Neural cell (in vitro differentiated cells): Measurements from ENCODE around the gene ARRDC2. TPM values are rescaled to one million over a fixed set of nuclear protein-coding genes. Genes with fewer than 3 reads are reported as not detected.

ENCODE experiments used
- H2AFZ ChIP-seq: fragments of 200-600, 300-800 bp; sonication (generic), shearing (Covaris generic); 2 replicates; pipeline ENCODE4 v1.6.0; 2014; ENCODE audit warnings: low read depth, mild to moderate bottlenecking, antibody characterized with exemption, low read length, moderate library complexity
- H3F3A ChIP-seq: fragments of 200-600 bp; shearing (Covaris generic); 2 replicates; pipeline ENCODE4 v1.6.1; 2016; ENCODE audit warnings: mild to moderate bottlenecking, moderate library complexity, mixed read lengths, antibody characterized with exemption, low read length; ENCODE audit not compliant: insufficient read depth, poor library complexity, severe bottlenecking
- H3K27ac ChIP-seq: fragments of 200-600, 300-800 bp; sonication (generic), shearing (Covaris generic); 2 replicates; pipeline ENCODE4 v1.5.1; 2014; ENCODE audit warnings: mild to moderate bottlenecking, low read length, moderate library complexity
- H3K27me3 ChIP-seq: fragments of 300-800, 200-600 bp; sonication (generic), shearing (Covaris generic); 2 replicates; pipeline ENCODE4 v1.6.0; 2014; ENCODE audit warnings: mild to moderate bottlenecking, low read depth, low read length, moderate library complexity; ENCODE audit not compliant: insufficient read depth
- H3K36me3 ChIP-seq: fragments of 300-800, 200-600 bp; sonication (generic), shearing (Covaris generic); 2 replicates; pipeline ENCODE4 v1.5.1; 2014; ENCODE audit warnings: mild to moderate bottlenecking, antibody characterized with exemption, low read length, moderate library complexity; ENCODE audit not compliant: insufficient read depth
- H3K4me2 ChIP-seq: fragments of 300-800, 200-600 bp; sonication (generic), shearing (Covaris generic); 2 replicates; pipeline ENCODE4 v1.6.0; 2014; ENCODE audit warnings: mild to moderate bottlenecking, low read length
- H3K4me3 ChIP-seq: fragments of 300-800, 200-600 bp; sonication (generic), shearing (Covaris generic); 2 replicates; pipeline ENCODE4 v1.5.1; 2014; ENCODE audit warnings: mild to moderate bottlenecking, low read length, moderate library complexity
- H3K79me2 ChIP-seq: fragments of 200-600 bp; shearing (Covaris generic); replicated peaks from 2 replicates; pipeline ENCODE4 v1.6.0; 2014; ENCODE audit warnings: mild to moderate bottlenecking, low read length, moderate library complexity; ENCODE audit not compliant: insufficient read depth
- H3K9ac ChIP-seq: fragments of 300-800, 200-600 bp; sonication (generic), shearing (Covaris generic); 2 replicates; pipeline ENCODE4 v1.6.1; 2016; ENCODE audit warnings: mild to moderate bottlenecking, low read length, mixed read lengths
- H3K9me2 ChIP-seq: fragments of 200-600 bp; shearing (Covaris generic); 2 replicates; pipeline ENCODE4 v1.6.1; 2016; ENCODE audit warnings: mild to moderate bottlenecking, low read length, mixed read lengths; ENCODE audit not compliant: insufficient read depth
- H3K9me3 ChIP-seq: fragments of 200-600, 300-800 bp; sonication (generic), shearing (Covaris generic); 2 replicates; pipeline ENCODE4 v1.6.1; 2016; ENCODE audit warnings: mild to moderate bottlenecking, mixed run types, low read length, moderate library complexity, mixed read lengths
- H4K20me1 ChIP-seq: fragments of 200-600 bp; shearing (Covaris generic); 2 replicates; pipeline ENCODE4 v1.6.1; 2016; ENCODE audit warnings: mild to moderate bottlenecking, mixed run types; ENCODE audit not compliant: insufficient read depth
- CTCF ChIP-seq: fragments of 450-650 bp; IDR thresholded peaks from 2 replicates; pipeline ENCODE4 v1.5.1; 2014; ENCODE audit warnings: antibody characterized with exemption, mild to moderate bottlenecking, moderate library complexity; ENCODE audit not compliant: poor library complexity, severe bottlenecking
- EP300 ChIP-seq: fragments of 450-650 bp; conservative IDR thresholded peaks from 2 replicates; pipeline ENCODE4 v1.6.1; 2014; ENCODE audit warnings: antibody characterized with exemption, mild to moderate bottlenecking, moderate library complexity; ENCODE audit not compliant: poor library complexity, severe bottlenecking
- EZH2 ChIP-seq: fragments of 200-600, 300-800 bp; shearing (Covaris generic), sonication (generic); IDR thresholded peaks from 2 replicates; pipeline ENCODE4 v1.6.1; 2014; ENCODE audit warnings: antibody characterized with exemption, low read length, borderline replicate concordance, mild to moderate bottlenecking; ENCODE audit not compliant: insufficient read depth, poor library complexity, severe bottlenecking
- MXI1 ChIP-seq: fragments of 450-650 bp; conservative IDR thresholded peaks from 2 replicates; pipeline ENCODE4 v1.6.1; 2014; ENCODE audit warnings: antibody characterized with exemption, mild to moderate bottlenecking; ENCODE audit not compliant: poor library complexity, severe bottlenecking
- POLR2AphosphoS5 ChIP-seq: IDR thresholded peaks from 2 replicates; pipeline ENCODE4 v1.6.1; 2012
- RAD21 ChIP-seq: fragments of 450-650 bp; conservative IDR thresholded peaks from 2 replicates; pipeline ENCODE4 v1.6.1; 2014; ENCODE audit warnings: antibody characterized with exemption, mild to moderate bottlenecking, moderate library complexity
- REST ChIP-seq: IDR thresholded peaks from 2 replicates; pipeline ENCODE4 v1.6.1; 2012; ENCODE audit warnings: borderline replicate concordance
- SMC3 ChIP-seq: fragments of 450-650 bp; conservative IDR thresholded peaks from 2 replicates; pipeline ENCODE4 v1.6.1; 2014; ENCODE audit warnings: antibody characterized with exemption, mild to moderate bottlenecking, moderate library complexity; ENCODE audit not compliant: poor library complexity
- TAF1 ChIP-seq: IDR thresholded peaks from 2 replicates; pipeline ENCODE4 v1.6.1; 2012; ENCODE audit warnings: low read depth
- polyA plus RNA-seq: library from polyadenylated mRNA; depleted of rRNA; stranded (reverse); fragments of >200 nt; gene quantifications from 2 replicates; pipeline ENCODE4 v1.2.3, GENCODE V29; 2014

Gene ARRDC2
- polyA plus RNA-seq, 1 donor from 2014 or later: 3.6 TPM

GRCh38 chr19:17988161-17988560 lies 19.8 kb upstream of the ARRDC2 start:
- H3K36me3 ChIP-seq: no peaks in the 10 kb centered on the region
- TF ChIP-seq EZH2 (no peak), MXI1 (no peak), REST (no peak), RAD21 (no peak), EP300 (no peak), SMC3 (no peak), POLR2AphosphoS5 (no peak), TAF1 (no peak), CTCF (no peak)
- H3K79me2 ChIP-seq: no peaks in the 10 kb centered on the region
- no peak overlapping the region for H3K4me2 ChIP-seq
- H2AFZ ChIP-seq: no peak overlapping the region
- H3F3A ChIP-seq: no peaks in the 10 kb centered on the region
- H3K4me3 ChIP-seq: no peak overlapping the region
- H3K9me2 ChIP-seq: no peaks in the 10 kb centered on the region
- H3K9me3 ChIP-seq: no peaks in the 10 kb centered on the region
- H3K27ac ChIP-seq: no peak overlapping the region
- H4K20me1 ChIP-seq: no peaks in the 10 kb centered on the region
- H3K9ac ChIP-seq: no peak overlapping the region
- no peaks in the 10 kb centered on the region for H3K27me3 ChIP-seq

DNA sequence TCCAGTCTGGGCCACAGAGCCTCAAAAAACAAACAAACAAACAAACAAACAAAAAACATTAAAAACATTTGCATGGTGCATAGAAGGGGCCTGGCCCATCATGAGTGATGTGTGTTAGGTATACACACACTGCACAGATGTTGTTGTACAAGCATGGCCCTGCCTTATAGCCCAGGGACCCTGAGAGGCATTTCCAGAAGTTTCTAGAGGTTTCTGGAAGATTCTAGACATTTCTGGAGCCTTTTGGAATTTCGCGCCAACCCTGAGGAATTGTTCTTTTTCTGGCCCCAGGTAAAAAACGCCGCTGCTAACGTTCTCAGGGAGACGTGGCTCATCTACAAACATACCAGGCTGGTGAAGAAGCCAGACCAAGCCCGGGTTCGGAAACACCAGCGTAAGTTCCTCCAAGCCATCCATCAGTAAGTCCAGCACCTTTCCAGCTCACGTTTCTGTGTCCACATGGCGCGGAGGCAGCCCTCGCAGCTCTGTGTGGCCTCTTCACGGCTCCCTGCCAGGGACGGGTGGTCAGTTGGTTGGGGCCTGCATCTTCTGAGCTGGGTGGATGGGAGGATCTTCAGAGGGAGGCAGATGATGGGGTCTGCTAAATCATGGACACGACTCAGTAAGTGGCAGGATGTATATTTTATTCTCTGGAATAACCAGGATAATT lies 18.4 kb upstream of the ARRDC2 start:
- Histone ChIP-seq H3K9me2 (no peaks in the 10 kb centered on the region), H3K4me2 (no peak overlapping the region), H2AFZ (no peak overlapping the region), H3K27ac (no peak overlapping the region), H3F3A (no peaks in the 10 kb centered on the region), H3K9me3 (no peaks in the 10 kb centered on the region), H3K36me3 (no peaks in the 10 kb centered on the region), H3K4me3 (no peak overlapping the region), H4K20me1 (no peaks in the 10 kb centered on the region), H3K79me2 (no peaks in the 10 kb centered on the region), H3K9ac (no peak overlapping the region), H3K27me3 (no peaks in the 10 kb centered on the region)
- TF ChIP-seq TAF1: no peak
- no peak for TF ChIP-seq EP300
- no peak for TF ChIP-seq SMC3
- TF ChIP-seq RAD21: no peak
- no peak for TF ChIP-seq MXI1
- TF ChIP-seq CTCF: no peak
- no peak for TF ChIP-seq REST
- no peak for TF ChIP-seq POLR2AphosphoS5
- TF ChIP-seq EZH2: no peak
